HepG2 (cell line): Measurements from ENCODE around the gene MDM4. TPM values are rescaled to one million over a fixed set of nuclear protein-coding genes. Genes with fewer than 3 reads are reported as not detected.

Experiments used
- ATAC-seq: fragments of 200-7000 bp; cut with Tn5 transposase; 3 replicates; pipeline ENCODE4 v1.9.1; 2020; ENCODE audit warnings: mild to moderate bottlenecking, moderate library complexity
- BruUV-seq: library from RNA; stranded (reverse); fragments of 400-500 nt; replicated peaks from 2 replicates; lab custom pipeline; 2021; lab: Mats Ljungman, UMichigan
- CTCF ChIA-PET: fragments of 300-600 bp; formaldehyde crosslinking; extraction: SDS; loops from one replicate; lab custom pipeline; 2021; ENCODE audit warnings: low total read pairs, inconsistent platforms, low intra/inter-chr PET ratio; lab: Yijun Ruan, JAX
- POLR2A ChIA-PET: fragments of 350-600 bp; sonication (Branson Sonifier 250); formaldehyde crosslinking; loops from one replicate; lab custom pipeline; 2020; ENCODE audit warnings: antibody characterized with exemption, inconsistent platforms; lab: Yijun Ruan, JAX
- DNase-seq: peaks from one replicate; pipeline ENCODE4 v3.0.0-alpha.2; 2015; ENCODE audit warnings: low spot score
- FAIRE-seq: peaks from 3 replicates; lab custom pipeline; 2011; peaks lifted over from hg19 to GRCh38; lab: Jason Lieb, UNC
- H2AFZ ChIP-seq: one replicate; pipeline ENCODE4 v1.6.1; 2011; ENCODE audit warnings: low read length, inconsistent platforms
- H3K27ac ChIP-seq: fragments of 300-600 bp; 3 replicates; pipeline ENCODE4 v1.8.0; 2011; ENCODE audit warnings: mixed run types, mild to moderate bottlenecking, mixed read lengths, low read length, inconsistent platforms; ENCODE audit not compliant: insufficient read depth; ENCODE audit errors: extremely low read length
- H3K27me3 ChIP-seq, 2 experiments: fragments of 200-600 bp in 1 of 2; 2 replicates in 1 of 2; 3 replicates in 1 of 2; pipeline versions ENCODE4 v1.6.0 to v1.8.0; 2011; ENCODE audit warnings: low read length in 2 of 2, mild to moderate bottlenecking in 2 of 2, moderate library complexity in 2 of 2, inconsistent platforms in 1 of 2; ENCODE audit not compliant: insufficient read depth in 2 of 2, control insufficient read depth in 1 of 2
- H3K36me3 ChIP-seq, 2 experiments: fragments of 200-600 bp in 1 of 2; replicated peaks in 1 of 2; 2 replicates in 1 of 2; 3 replicates in 1 of 2; pipeline versions ENCODE4 v1.5.1 to v1.8.0; 2011; ENCODE audit warnings: low read length in 2 of 2, inconsistent platforms in 1 of 2; ENCODE audit not compliant: insufficient read depth in 2 of 2, control insufficient read depth in 1 of 2
- H3K4me1 ChIP-seq: 2 replicates; pipeline ENCODE4 v1.5.1; 2012; ENCODE audit warnings: low read length, inconsistent platforms; ENCODE audit not compliant: insufficient read depth
- H3K4me2 ChIP-seq: 2 replicates; pipeline ENCODE4 v1.6.0; 2011; ENCODE audit warnings: low read depth, low read length, inconsistent platforms
- H3K4me3 ChIP-seq, 3 experiments: fragments of 200-600 bp in 1 of 3; sonication (generic), shearing (Covaris generic) in 1 of 3; replicated peaks in 1 of 3; 2 replicates each; pipeline ENCODE4 v1.5.1; 2011 to 2016; ENCODE audit warnings: low read length in 3 of 3, inconsistent platforms in 2 of 3, low read depth in 2 of 3, mild to moderate bottlenecking in 2 of 3, control low read depth in 1 of 3, mixed read lengths in 1 of 3; ENCODE audit not compliant: insufficient read depth in 1 of 3
- H3K79me2 ChIP-seq: one replicate; pipeline ENCODE4 v1.6.1; 2011; ENCODE audit warnings: low read length, inconsistent platforms; ENCODE audit not compliant: insufficient read depth
- H3K9ac ChIP-seq: 2 replicates; pipeline ENCODE4 v1.6.0; 2011; ENCODE audit warnings: mild to moderate bottlenecking, low read depth, low read length, inconsistent platforms; ENCODE audit not compliant: insufficient read depth
- H3K9me3 ChIP-seq: 2 replicates; pipeline ENCODE4 v1.5.1; 2012; ENCODE audit warnings: mild to moderate bottlenecking, low read length
- H4K20me1 ChIP-seq: 2 replicates; pipeline ENCODE4 v1.6.0; 2011; ENCODE audit warnings: inconsistent platforms, mild to moderate bottlenecking, low read length, moderate library complexity; ENCODE audit not compliant: insufficient read depth
- GATAD2A ChIP-seq: IDR thresholded peaks from 2 replicates; pipeline ENCODE4 v1.6.1; 2016
- GTF3A ChIP-seq: sonication (generic); formaldehyde crosslinking; conservative IDR thresholded peaks from 2 replicates; pipeline ENCODE4 v1.4.0; 2020; ENCODE audit warnings: mild to moderate bottlenecking, missing genetic modification reagents
- HOXA9 ChIP-seq: sonication (generic); formaldehyde crosslinking; IDR thresholded peaks from 2 replicates; pipeline ENCODE4 v1.8.1; 2022; ENCODE audit warnings: missing genetic modification reagents, mild to moderate bottlenecking, moderate library complexity, borderline replicate concordance
- MIXL1 ChIP-seq: IDR thresholded peaks from 2 replicates; pipeline ENCODE4 v1.6.1; 2016
- PHB2 ChIP-seq: fragments of 450-650 bp; IDR thresholded peaks from 2 replicates; pipeline ENCODE4 v1.6.1; 2018; ENCODE audit not compliant: partially characterized antibody
- UBTF ChIP-seq: sonication (generic); formaldehyde crosslinking; IDR thresholded peaks from 2 replicates; pipeline ENCODE4 v1.4.0; 2020; ENCODE audit warnings: mild to moderate bottlenecking, missing genetic modification reagents
- WGBS: methylation state at CpG from one replicate; pipeline ENCODE4 v1.1.6; 2017; ENCODE audit warnings: low lambda C conversion rate; 5-methylcytosine and 5-hydroxymethylcytosine counted together
- in situ Hi-C: cut with HindIII; loops from 2 replicates; pipeline ENCODE4 v1.10.0; 2017; ENCODE audit warnings: low pct_unique_long_range_greater_than_20kb; ENCODE audit not compliant: extremely low pct_ligation_motif_present
- intact Hi-C: fragments of 100-400 bp; cut with micrococcal nuclease; formaldehyde crosslinking; loops from one replicate; pipeline ENCODE4 v1.10.0; 2022; ENCODE audit not compliant: unreplicated experiment
- polyA plus RNA-seq, 8 experiments: library from polyadenylated mRNA; depleted of rRNA in 3 of 8; stranded (reverse) in 7 of 8; unstranded in 1 of 8; fragments of >200 nt; fragmentation: Illumina TruSeq in 4 of 8; extraction: Trizol in 4 of 8; gene quantifications; 2 replicates each; pipeline versions ENCODE4 v1.2.1 to v1.2.3, GENCODE V29; 2011 to 2016; ENCODE audit warnings: low read depth in 4 of 8, missing spikeins in 1 of 8, mixed read lengths in 1 of 8; ENCODE audit not compliant: insufficient read depth in 1 of 8
- total RNA-seq, 5 experiments: library from RNA; depleted of rRNA; stranded (reverse); fragments of >200 nt; fragmentation: Illumina TruSeq; extraction: Trizol; gene quantifications; 2 replicates each; pipeline ENCODE4 v1.2.3, GENCODE V29; 2016; ENCODE audit warnings: low read depth in 1 of 5
- TF ChIP-seq, protein P1 (sequence below): sonication (generic); formaldehyde crosslinking; IDR thresholded peaks from 2 replicates; pipeline ENCODE4 v1.5.0; 2020; ENCODE audit warnings: missing genetic modification reagents

MDM4 gene
- total and polyA plus RNA-seq, 2 of the 13 experiments (the other 11 are each of a cell fraction or from before 2014, with no cell fraction given): 14.9 to 19.0 TPM

DNA sequence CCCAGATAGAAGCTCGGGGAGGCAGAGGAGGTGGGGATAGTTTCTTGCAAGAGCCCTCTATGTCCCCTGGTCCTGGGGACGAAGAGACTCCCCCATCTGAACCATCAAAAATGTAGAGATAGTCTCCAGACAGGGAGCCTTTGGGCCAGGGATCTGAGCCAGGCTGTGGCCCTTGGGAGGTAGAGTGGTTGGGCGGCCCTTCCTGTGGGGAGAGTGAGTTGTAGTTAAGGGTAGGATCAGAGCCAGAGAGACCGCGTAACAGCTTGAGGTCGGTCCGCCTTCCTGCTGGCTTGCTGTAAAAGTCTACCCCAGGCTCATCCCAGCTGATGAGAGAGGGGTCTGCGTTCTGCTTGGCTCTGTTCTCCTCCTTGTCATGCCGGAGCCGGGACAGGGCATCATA, 46.9 kb upstream of the MDM4 start:
- Histone ChIP-seq H3K4me3 (no peak overlapping the region), H3K4me2 (no peak overlapping the region), H3K79me2 (no peaks in the 10 kb centered on the region), H3K9ac (no peak overlapping the region), H3K9me3 (no peaks in the 10 kb centered on the region), H3K36me3 (peaks cover 3 to 5% of the 10 kb centered on the region in 2 experiments; a peak in 1 of 5 replicates), H2AFZ (no peak overlapping the region), H3K4me1 (no peaks in the 10 kb centered on the region), H4K20me1 (no peaks in the 10 kb centered on the region), H3K27me3 (no peaks in the 10 kb centered on the region), H3K27ac (no peak overlapping the region)
- CTCF ChIA-PET: no interaction called here
- ATAC-seq (no peak), DNase-seq (no peak), FAIRE-seq (no peak)
- no TSS peak for BruUV-seq
- 96% methylated on average over 7 of the region's 10 CpGs for WGBS
- POLR2A ChIA-PET: no interaction called here
- intact Hi-C loops (no loop called here), in situ Hi-C loops (no loop called here)
- TF ChIP-seq PHB2: no peak
- TF ChIP-seq, all 625 proteins: peak for 0

DNA sequence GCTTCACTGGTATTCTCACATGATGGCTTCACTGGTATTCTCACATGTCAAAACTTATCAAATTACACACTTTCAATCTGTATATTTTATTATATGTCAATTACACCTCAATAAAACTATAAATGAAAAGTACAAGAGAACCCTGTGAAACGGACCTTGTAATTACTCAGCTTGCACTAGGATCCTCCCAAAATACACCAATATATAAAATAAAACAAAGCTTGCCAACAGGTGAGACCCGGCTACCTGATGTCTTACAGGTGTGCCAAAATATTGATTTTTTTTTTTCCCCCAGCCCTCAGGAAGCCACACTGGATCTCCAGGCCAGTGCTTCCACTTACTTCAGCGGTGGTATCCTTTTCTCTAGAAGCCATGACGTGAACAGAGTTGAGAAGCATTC, 44.5 kb upstream of the MDM4 start:
- no TSS peak for BruUV-seq
- H3K27ac ChIP-seq: no peak overlapping the region
- FAIRE-seq: no peak
- CTCF ChIA-PET: no interaction called here
- H3K27me3 ChIP-seq: no peaks in the 10 kb centered on the region
- in situ Hi-C loops: no loop called here
- no peak overlapping the region for H2AFZ ChIP-seq
- no peak overlapping the region for H3K9ac ChIP-seq
- POLR2A ChIA-PET: no interaction called here
- 93% methylated on average over 4 of the region's 4 CpGs for whole genome bisulfite sequencing
- intact Hi-C loops: no loop called here
- TF ChIP-seq HOXA9 (CRISPR knock-in tag) (no peak), GTF3A (no peak), UBTF (CRISPR knock-in tag) (no peak), GATAD2A (no peak), MIXL1 (no peak)
- TF ChIP-seq, protein P1, sequence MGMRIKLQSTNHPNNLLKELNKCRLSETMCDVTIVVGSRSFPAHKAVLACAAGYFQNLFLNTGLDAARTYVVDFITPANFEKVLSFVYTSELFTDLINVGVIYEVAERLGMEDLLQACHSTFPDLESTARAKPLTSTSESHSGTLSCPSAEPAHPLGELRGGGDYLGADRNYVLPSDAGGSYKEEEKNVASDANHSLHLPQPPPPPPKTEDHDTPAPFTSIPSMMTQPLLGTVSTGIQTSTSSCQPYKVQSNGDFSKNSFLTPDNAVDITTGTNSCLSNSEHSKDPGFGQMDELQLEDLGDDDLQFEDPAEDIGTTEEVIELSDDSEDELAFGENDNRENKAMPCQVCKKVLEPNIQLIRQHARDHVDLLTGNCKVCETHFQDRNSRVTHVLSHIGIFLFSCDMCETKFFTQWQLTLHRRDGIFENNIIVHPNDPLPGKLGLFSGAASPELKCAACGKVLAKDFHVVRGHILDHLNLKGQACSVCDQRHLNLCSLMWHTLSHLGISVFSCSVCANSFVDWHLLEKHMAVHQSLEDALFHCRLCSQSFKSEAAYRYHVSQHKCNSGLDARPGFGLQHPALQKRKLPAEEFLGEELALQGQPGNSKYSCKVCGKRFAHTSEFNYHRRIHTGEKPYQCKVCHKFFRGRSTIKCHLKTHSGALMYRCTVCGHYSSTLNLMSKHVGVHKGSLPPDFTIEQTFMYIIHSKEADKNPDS (CRISPR knock-in tag): no peak
- TF ChIP-seq, all 625 proteins: peak for 0
- DNase-seq (no peak), ATAC-seq (no peak)
- H3K4me1 ChIP-seq: peaks cover 2% of the 10 kb centered on the region
- no peaks in the 10 kb centered on the region for H3K79me2 ChIP-seq
- H3K36me3 ChIP-seq: peaks cover 3 to 5% of the 10 kb centered on the region in 2 experiments; a peak in 1 of 5 replicates
- no peak overlapping the region for H3K4me3 ChIP-seq
- no peak overlapping the region for H3K4me2 ChIP-seq
- no peaks in the 10 kb centered on the region for H4K20me1 ChIP-seq
- no peaks in the 10 kb centered on the region for H3K9me3 ChIP-seq
